Measurements from ENCODE around the gene PPP2R2D. TPM values are rescaled to one million over a fixed set of nuclear protein-coding genes. Genes with fewer than 3 reads are reported as not detected.

The PPP2R2D gene
- total RNA-seq, 1 experiment from 2014 or later: 35.1 TPM

GRCh38 chr10:131934769-131935168 lies 34.0 kb downstream of the PPP2R2D start:
- peaks cover 29% of the 10 kb centered on the region for H3K79me1 ChIP-seq (ENCODE audit: insufficient read depth, low read depth, low read length, poor library complexity, severe bottlenecking)
- no peak overlapping the region for H2BK12ac ChIP-seq (ENCODE audit: insufficient read length, low read depth, low read length)
- no peak overlapping the region for H3K4ac ChIP-seq (ENCODE audit: low read depth, low read length)
- no peaks in the 10 kb centered on the region for H3K23me2 ChIP-seq (ENCODE audit: insufficient read length, low read depth, low read length, poor library complexity, severe bottlenecking)
- no peaks in the 10 kb centered on the region for H3K27me3 ChIP-seq (ENCODE audit: insufficient read depth, low read length)
- H3K27ac Mint-ChIP-seq: no peak overlapping the region; a peak in 1 of 7 replicates
- no peak overlapping the region for H3K56ac ChIP-seq (ENCODE audit: insufficient read length, low read depth, low read length)
- H3K9me3 Mint-ChIP-seq: no peaks in the 10 kb centered on the region; a peak in 1 of 5 replicates
- no peak overlapping the region for H3K9ac ChIP-seq (ENCODE audit: extremely low read depth, insufficient read length, low read length)
- H2BK120ac ChIP-seq (ENCODE audit: low read depth, low read length, poor library complexity, severe bottlenecking): no peak overlapping the region
- no peak overlapping the region for H3K4me2 ChIP-seq (ENCODE audit: insufficient read depth, insufficient read length, low read length)
- no CpG with 5 or more reads among the region's 8 CpGs for WGBS (ENCODE audit: extremely low coverage, insufficient read length, low lambda C conversion rate)
- H4K91ac ChIP-seq (ENCODE audit: insufficient read length, low read depth, low read length): no peak overlapping the region
- peaks cover 18 to 23% of the 10 kb centered on the region in 2 experiments for H3K4me1 Mint-ChIP-seq
- no peak overlapping the region for H3K27ac ChIP-seq (ENCODE audit: insufficient read length, low read depth, low read length)
- TF ChIP-seq, protein P1, sequence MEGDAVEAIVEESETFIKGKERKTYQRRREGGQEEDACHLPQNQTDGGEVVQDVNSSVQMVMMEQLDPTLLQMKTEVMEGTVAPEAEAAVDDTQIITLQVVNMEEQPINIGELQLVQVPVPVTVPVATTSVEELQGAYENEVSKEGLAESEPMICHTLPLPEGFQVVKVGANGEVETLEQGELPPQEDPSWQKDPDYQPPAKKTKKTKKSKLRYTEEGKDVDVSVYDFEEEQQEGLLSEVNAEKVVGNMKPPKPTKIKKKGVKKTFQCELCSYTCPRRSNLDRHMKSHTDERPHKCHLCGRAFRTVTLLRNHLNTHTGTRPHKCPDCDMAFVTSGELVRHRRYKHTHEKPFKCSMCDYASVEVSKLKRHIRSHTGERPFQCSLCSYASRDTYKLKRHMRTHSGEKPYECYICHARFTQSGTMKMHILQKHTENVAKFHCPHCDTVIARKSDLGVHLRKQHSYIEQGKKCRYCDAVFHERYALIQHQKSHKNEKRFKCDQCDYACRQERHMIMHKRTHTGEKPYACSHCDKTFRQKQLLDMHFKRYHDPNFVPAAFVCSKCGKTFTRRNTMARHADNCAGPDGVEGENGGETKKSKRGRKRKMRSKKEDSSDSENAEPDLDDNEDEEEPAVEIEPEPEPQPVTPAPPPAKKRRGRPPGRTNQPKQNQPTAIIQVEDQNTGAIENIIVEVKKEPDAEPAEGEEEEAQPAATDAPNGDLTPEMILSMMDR (conservative IDR thresholded peaks at IDR 0.05): no peak
- no peak overlapping the region for H4K5ac ChIP-seq (ENCODE audit: insufficient read length, low read depth, low read length)
- peaks cover 16% of the 10 kb centered on the region; the same call in 1 of the 2 replicates for H3K79me2 ChIP-seq (ENCODE audit: insufficient read depth, low read length)
- no peak overlapping the region for H3K4me3 Mint-ChIP-seq
- no peak overlapping the region for H2BK20ac ChIP-seq (ENCODE audit: low read depth, low read length, poor library complexity, severe bottlenecking)
- H3K23ac ChIP-seq (ENCODE audit: insufficient read length, low read depth, low read length): no peak overlapping the region
- H4K20me1 ChIP-seq (ENCODE audit: control insufficient read depth, insufficient read depth, insufficient read length): peaks cover 3% of the 10 kb centered on the region
- no peak overlapping the region for H2AK5ac ChIP-seq (ENCODE audit: insufficient read length, low read length)
- H3K14ac ChIP-seq (ENCODE audit: insufficient read depth, low read length): no peak overlapping the region
- H3K4me1 ChIP-seq (ENCODE audit: insufficient read depth, low read length): peaks cover 5% of the 10 kb centered on the region; the same call in 1 of the 2 replicates
- no peak overlapping the region for H3K18ac ChIP-seq (ENCODE audit: insufficient read length, low read depth, low read length)
- no peak overlapping the region for H2AFZ ChIP-seq (ENCODE audit: low read length)
- H3K27me3 Mint-ChIP-seq (ENCODE audit: low read depth): no peaks in the 10 kb centered on the region
- H4K8ac ChIP-seq (replicated peaks; ENCODE audit: insufficient read length, low read depth, low read length): no peak overlapping the region
- H3K9me3 ChIP-seq (ENCODE audit: control insufficient read depth, low read depth, low read length): no peaks in the 10 kb centered on the region
- H3K36me3 Mint-ChIP-seq (ENCODE audit: insufficient read depth in 1 of 3, low read depth in 3 of 3): peaks cover 15 to 37% (median 33%) of the 10 kb centered on the region in 3 experiments; a peak in 6 of 7 replicates
- no peak overlapping the region for H3T11ph ChIP-seq (ENCODE audit: low read length)
- DNase-seq: no peak
- no peak overlapping the region for H2BK15ac ChIP-seq (ENCODE audit: low read depth, low read length)
- H2BK5ac ChIP-seq (ENCODE audit: insufficient read length, low read length): no peak overlapping the region
